Mucosa of gallbladder (tissue), 1 donor: Measurements from ENCODE around the gene PABPC1L. TPM values are rescaled to one million over a fixed set of nuclear protein-coding genes. Genes with fewer than 3 reads are reported as not detected.

Experiments used
- DNase-seq: peaks from one replicate; pipeline ENCODE4 v3.0.0-alpha.2; 2020; ENCODE audit warnings: low spot score
- total RNA-seq: library from RNA; stranded (reverse); gene quantifications from one replicate; pipeline ENCODE4 v1.2.1, GENCODE V29; 2021
- donor health status: DM: no; HTN: no; CAD: no.

The PABPC1L gene
- total RNA-seq, 1 donor from 2014 or later = 64.4 TPM

GRCh38 chr20:44900231-44900854, 9.5 kb upstream of the PABPC1L start:
- no peak for DNase-seq

- DNase-seq = no peak
Measured at GRCh38 chr20:44901974-44902373, 7.9 kb upstream of the PABPC1L start.

- DNase-seq = no peak
Measured at GRCh38 chr20:44904377-44904776, 5.5 kb upstream of the PABPC1L start.

GRCh38 chr20:44908987-44909871, 631 bp upstream of the PABPC1L start:
- DNase-seq = no peak

- no peak for DNase-seq
Measured at GRCh38 chr20:44910690-44911262, 916 bp downstream of the PABPC1L start.

GRCh38 chr20:44911264-44911921, 1.5 kb downstream of the PABPC1L start:
- DNase-seq = peak; percentile 47

- DNase-seq = no peak
Measured at GRCh38 chr20:44912189-44912588, 2.3 kb downstream of the PABPC1L start.

GRCh38 chr20:44914924-44915323, 5.1 kb downstream of the PABPC1L start:
- no peak for DNase-seq

GRCh38 chr20:44916586-44916985, 6.7 kb downstream of the PABPC1L start:
- DNase-seq = no peak

GRCh38 chr20:44917399-44917798, 7.5 kb downstream of the PABPC1L start:
- no peak for DNase-seq

- DNase-seq = no peak
Measured at GRCh38 chr20:44918342-44918741, 8.5 kb downstream of the PABPC1L start.

- DNase-seq = no peak
Measured at GRCh38 chr20:44918761-44919160, 8.9 kb downstream of the PABPC1L start.

- no peak for DNase-seq
Measured at GRCh38 chr20:44921447-44921846, 11.6 kb downstream of the PABPC1L start.

- no peak for DNase-seq
Measured at GRCh38 chr20:44924541-44924940, 14.7 kb downstream of the PABPC1L start.

GRCh38 chr20:44928595-44928994, 18.7 kb downstream of the PABPC1L start:
- DNase-seq = no peak

GRCh38 chr20:44930517-44931168, 20.8 kb downstream of the PABPC1L start:
- DNase-seq = no peak

GRCh38 chr20:44931911-44932310, 22.1 kb downstream of the PABPC1L start:
- no peak for DNase-seq

- no peak for DNase-seq
Measured at GRCh38 chr20:44932916-44933315, 23.1 kb downstream of the PABPC1L start.

GRCh38 chr20:44936510-44936909, 26.6 kb downstream of the PABPC1L start:
- DNase-seq = no peak

GRCh38 chr20:44938637-44939036, 28.8 kb downstream of the PABPC1L start:
- DNase-seq = no peak

GRCh38 chr20:44941120-44941691, 31.3 kb downstream of the PABPC1L start:
- no peak for DNase-seq
